DND-41 (cell line): Measurements from ENCODE around the gene TMEM62.

Experiments used
- ATAC-seq: fragments of 200-7000 bp; cut with Tn5 transposase; 3 replicates; pipeline ENCODE4 v1.9.1; 2021; ENCODE audit warnings: low read depth; ENCODE audit not compliant: insufficient read depth
- DNase-seq: peaks from one replicate; pipeline ENCODE4 v3.0.0-alpha.2; 2020
- H2AFZ ChIP-seq: 2 replicates; pipeline ENCODE4 v1.6.0; 2012; ENCODE audit warnings: low read depth, low read length
- H3K27ac ChIP-seq: 2 replicates; pipeline ENCODE4 v1.5.1; 2012; ENCODE audit warnings: low read length, inconsistent platforms
- H3K27me3 ChIP-seq: fragments of 200-600 bp; sonication (generic); 2 replicates; pipeline ENCODE4 v1.6.0; 2012; ENCODE audit warnings: low read length, mild to moderate bottlenecking, inconsistent platforms; ENCODE audit not compliant: insufficient read depth, poor library complexity
- H3K36me3 ChIP-seq: 2 replicates; pipeline ENCODE4 v1.5.1; 2012; ENCODE audit warnings: low read length, inconsistent platforms; ENCODE audit not compliant: insufficient read depth
- H3K4me1 ChIP-seq: 2 replicates; pipeline ENCODE4 v1.5.1; 2012; ENCODE audit warnings: mild to moderate bottlenecking, low read length; ENCODE audit not compliant: insufficient read depth
- H3K4me2 ChIP-seq: 2 replicates; pipeline ENCODE4 v1.6.0; 2012; ENCODE audit warnings: mild to moderate bottlenecking, moderate library complexity, low read length, inconsistent platforms; ENCODE audit not compliant: insufficient read depth
- H3K4me3 ChIP-seq, 2 experiments: fragments of 200-600 bp in 1 of 2; shearing (Covaris generic) in 1 of 2; 2 replicates each; pipeline ENCODE4 v1.5.1; 2012 to 2016; ENCODE audit warnings: inconsistent platforms in 2 of 2, low read length in 2 of 2, mild to moderate bottlenecking in 2 of 2, low read depth in 1 of 2, moderate library complexity in 1 of 2
- H3K79me2 ChIP-seq: 2 replicates; pipeline ENCODE4 v1.6.0; 2012; ENCODE audit warnings: low read length, inconsistent platforms; ENCODE audit not compliant: insufficient read depth
- H3K9ac ChIP-seq: 2 replicates; pipeline ENCODE4 v1.6.0; 2012; ENCODE audit warnings: low read depth, mild to moderate bottlenecking, inconsistent platforms, low read length, moderate library complexity
- H3K9me3 ChIP-seq: 2 replicates; pipeline ENCODE4 v1.5.1; 2012; ENCODE audit warnings: low read length, moderate library complexity, mild to moderate bottlenecking, inconsistent platforms; ENCODE audit not compliant: insufficient read depth, severe bottlenecking
- H4K20me1 ChIP-seq: 2 replicates; pipeline ENCODE4 v1.6.0; 2012; ENCODE audit warnings: low read length; ENCODE audit not compliant: insufficient read depth
- CTCF ChIP-seq: IDR thresholded peaks from 2 replicates; pipeline ENCODE4 v1.5.1; 2012; ENCODE audit warnings: borderline replicate concordance, low read length, moderate library complexity, mild to moderate bottlenecking; ENCODE audit not compliant: poor library complexity, severe bottlenecking; ENCODE audit errors: extremely low read depth
- EZH2 ChIP-seq: IDR thresholded peaks from 3 replicates; pipeline ENCODE4 v1.6.1; 2012; ENCODE audit warnings: borderline replicate concordance, low read depth, mild to moderate bottlenecking, moderate library complexity, low read length, inconsistent platforms; ENCODE audit not compliant: severe bottlenecking

TMEM62 gene

GRCh38 chr15:43212951-43213350, 79.6 kb downstream of the TMEM62 start:
- no peak for DNase-seq
- no peaks in the 10 kb centered on the region for H3K27me3 ChIP-seq
- H4K20me1 ChIP-seq, result no peaks in the 10 kb centered on the region
- ATAC-seq, result no peak
- TF ChIP-seq CTCF (no peak), EZH2 (no peak)
- H3K4me3 ChIP-seq, result no peak overlapping the region
- H2AFZ ChIP-seq, result no peak overlapping the region
- H3K9me3 ChIP-seq, result no peaks in the 10 kb centered on the region
- H3K36me3 ChIP-seq, result no peaks in the 10 kb centered on the region
- H3K4me2 ChIP-seq, result no peak overlapping the region
- no peaks in the 10 kb centered on the region for H3K79me2 ChIP-seq
- H3K9ac ChIP-seq, result no peak overlapping the region
- no peak overlapping the region for H3K27ac ChIP-seq
- no peaks in the 10 kb centered on the region for H3K4me1 ChIP-seq

GRCh38 chr15:43213466-43213865, 80.1 kb downstream of the TMEM62 start:
- DNase-seq (no peak), ATAC-seq (no peak)
- no peaks in the 10 kb centered on the region for H4K20me1 ChIP-seq
- H3K9ac ChIP-seq, result no peak overlapping the region
- H3K4me2 ChIP-seq, result no peak overlapping the region
- no peaks in the 10 kb centered on the region for H3K27me3 ChIP-seq
- no peaks in the 10 kb centered on the region for H3K9me3 ChIP-seq
- no peak overlapping the region for H3K27ac ChIP-seq
- no peaks in the 10 kb centered on the region for H3K79me2 ChIP-seq
- H3K4me3 ChIP-seq, result no peak overlapping the region
- no peak overlapping the region for H2AFZ ChIP-seq
- no peaks in the 10 kb centered on the region for H3K4me1 ChIP-seq
- TF ChIP-seq EZH2 (no peak), CTCF (no peak)
- no peaks in the 10 kb centered on the region for H3K36me3 ChIP-seq

GRCh38 chr15:43214169-43214568, 80.8 kb downstream of the TMEM62 start:
- H3K4me2 ChIP-seq, result no peak overlapping the region
- DNase-seq, result no peak
- no peaks in the 10 kb centered on the region for H4K20me1 ChIP-seq
- no peak overlapping the region for H2AFZ ChIP-seq
- no peak for TF ChIP-seq EZH2
- no peak for TF ChIP-seq CTCF
- no peaks in the 10 kb centered on the region for H3K79me2 ChIP-seq
- H3K4me3 ChIP-seq, result no peak overlapping the region
- no peaks in the 10 kb centered on the region for H3K4me1 ChIP-seq
- H3K27me3 ChIP-seq, result no peaks in the 10 kb centered on the region
- H3K9me3 ChIP-seq, result no peaks in the 10 kb centered on the region
- no peak for ATAC-seq
- no peak overlapping the region for H3K27ac ChIP-seq
- no peak overlapping the region for H3K9ac ChIP-seq
- no peaks in the 10 kb centered on the region for H3K36me3 ChIP-seq

- Histone ChIP-seq H2AFZ (no peak overlapping the region), H3K9ac (no peak overlapping the region), H3K4me2 (no peak overlapping the region), H3K27me3 (no peaks in the 10 kb centered on the region), H3K9me3 (no peaks in the 10 kb centered on the region), H3K27ac (no peak overlapping the region), H3K36me3 (no peaks in the 10 kb centered on the region), H3K4me3 (no peak overlapping the region), H3K79me2 (no peaks in the 10 kb centered on the region), H4K20me1 (no peaks in the 10 kb centered on the region), H3K4me1 (no peaks in the 10 kb centered on the region)
- ATAC-seq, result no peak
- no peak for DNase-seq
- no peak for TF ChIP-seq EZH2
- TF ChIP-seq CTCF, result no peak
Measured at GRCh38 chr15:43214592-43215295, 81.4 kb downstream of the TMEM62 start.
